ENCODE measurements around the gene CLEC2D.
"Not testable (repeated sequence)": the region's sequence is repeated elsewhere in the genome, so short reads cannot be mapped to it uniquely, and the experiment has no call there.

Gene CLEC2D, protein sequence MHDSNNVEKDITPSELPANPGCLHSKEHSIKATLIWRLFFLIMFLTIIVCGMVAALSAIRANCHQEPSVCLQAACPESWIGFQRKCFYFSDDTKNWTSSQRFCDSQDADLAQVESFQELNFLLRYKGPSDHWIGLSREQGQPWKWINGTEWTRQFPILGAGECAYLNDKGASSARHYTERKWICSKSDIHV

DNA sequence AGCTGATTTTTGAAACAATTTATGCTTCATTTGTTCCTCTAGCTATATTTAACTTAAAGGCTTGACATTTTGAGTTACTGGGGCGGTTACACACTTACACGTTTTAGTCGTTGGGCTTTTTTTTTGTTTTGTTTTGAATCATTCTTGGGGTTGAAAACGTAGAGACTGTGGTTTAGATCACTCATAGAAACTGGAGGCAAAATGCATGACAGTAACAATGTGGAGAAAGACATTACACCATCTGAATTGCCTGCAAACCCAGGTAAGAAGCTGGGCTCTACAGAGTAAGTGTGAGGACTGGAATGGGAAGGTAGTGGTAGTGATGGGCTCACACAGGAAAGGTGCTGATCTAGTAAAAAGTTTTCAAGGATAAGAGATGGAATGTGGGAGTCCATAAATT lies at the start of gene CLEC2D:
CLEC2D (plus strand) TSS at position 180 of the 400 bp plus-strand sequence; CDS start at position 202, 22 bp downstream.
- no peak for DNase-seq

DNA sequence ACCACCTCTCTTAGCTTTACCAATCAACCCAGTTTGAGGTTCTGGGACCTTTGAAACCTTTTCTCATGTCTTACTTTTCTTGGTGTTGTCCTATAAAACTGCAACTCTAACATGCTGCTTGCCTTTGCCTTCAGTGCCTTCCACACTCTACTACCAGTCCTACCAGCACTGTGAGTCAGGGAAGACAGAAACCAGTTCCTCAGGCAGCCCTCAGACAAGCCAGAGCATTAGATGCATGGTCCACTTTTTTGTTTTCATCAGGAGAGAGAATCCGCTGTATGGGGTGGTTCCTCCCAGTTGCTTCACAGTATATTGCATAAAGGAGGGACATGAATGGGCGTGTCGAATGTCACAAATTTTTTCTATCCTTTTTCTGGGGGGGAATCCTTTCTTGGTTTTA lies 44.5 kb upstream of the CLEC2D start:
- no peak for DNase-seq

DNA sequence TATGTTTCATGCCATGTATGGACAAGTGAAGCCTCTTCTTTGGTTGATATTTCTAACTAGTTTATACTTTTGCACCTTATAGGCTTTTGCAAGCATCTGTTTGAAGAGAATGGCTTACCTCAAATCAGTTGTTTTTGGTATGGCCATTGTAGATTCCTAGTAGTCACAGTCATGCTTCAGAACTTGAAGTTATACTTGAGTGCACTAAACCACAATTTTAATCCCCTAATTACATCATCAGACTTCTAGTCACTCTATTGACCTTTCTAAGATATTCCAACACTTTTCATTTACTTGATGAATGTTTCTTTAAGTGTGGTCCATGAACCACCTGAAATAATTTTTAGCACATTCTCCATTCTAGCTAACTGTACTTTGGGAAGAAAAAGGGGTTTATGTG lies 43.2 kb upstream of the CLEC2D start:
- DNase-seq, result no peak

- DNase-seq, result no peak
Measured at GRCh38 chr12:9626821-9627220, 42.7 kb upstream of the CLEC2D start.

DNA sequence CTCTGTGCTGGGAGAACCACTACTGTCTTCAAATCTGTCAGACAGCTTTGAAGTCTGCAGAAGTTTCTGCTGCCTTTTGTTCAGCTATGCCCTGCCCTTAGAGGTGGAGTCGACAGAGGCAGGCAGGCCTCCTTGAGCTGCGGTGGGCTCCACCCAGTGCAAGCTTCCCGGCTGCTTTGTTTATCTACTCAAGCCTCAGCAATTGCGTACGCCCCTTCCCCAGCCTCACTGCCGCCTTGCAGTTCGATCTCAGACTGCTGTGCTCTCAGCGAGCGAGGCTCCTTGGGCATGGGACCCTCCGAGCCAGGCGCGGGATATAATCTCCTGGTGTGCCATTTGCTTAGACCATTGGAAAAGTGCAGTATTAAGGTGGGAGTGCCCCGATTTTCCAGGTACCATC lies 36.7 kb upstream of the CLEC2D start:
- DNase-seq, result no peak

DNA sequence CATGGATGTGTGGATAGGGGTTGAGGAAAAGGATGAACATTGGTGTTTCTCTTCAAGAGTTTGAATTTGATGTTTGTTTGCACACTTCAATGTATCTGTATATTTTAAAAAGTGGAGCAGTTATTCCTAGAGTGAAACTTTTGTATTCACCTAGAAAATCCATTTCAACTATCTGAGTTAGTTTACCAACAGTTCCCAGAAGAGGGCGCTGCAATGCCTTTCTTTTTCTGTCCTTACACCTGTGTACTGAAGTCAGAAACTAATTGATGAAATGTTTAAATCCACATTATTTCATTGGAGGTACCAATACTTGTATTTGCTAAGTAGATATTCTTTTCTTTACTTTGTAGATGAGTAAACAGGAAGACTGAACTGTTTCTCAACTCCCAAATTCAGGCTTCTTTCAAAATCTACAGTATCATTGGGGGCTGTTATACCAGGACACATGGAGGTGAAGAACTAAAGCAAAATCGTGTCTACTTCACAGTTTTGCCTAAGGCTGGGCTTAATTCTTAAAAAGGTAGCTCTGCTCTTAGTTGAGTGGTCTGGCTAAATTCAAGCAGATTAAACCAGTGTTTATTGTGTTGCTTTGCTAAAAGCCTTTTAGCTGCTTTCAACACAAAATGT lies 35.2 kb upstream of the CLEC2D start:
- DNase-seq, result no peak

DNA sequence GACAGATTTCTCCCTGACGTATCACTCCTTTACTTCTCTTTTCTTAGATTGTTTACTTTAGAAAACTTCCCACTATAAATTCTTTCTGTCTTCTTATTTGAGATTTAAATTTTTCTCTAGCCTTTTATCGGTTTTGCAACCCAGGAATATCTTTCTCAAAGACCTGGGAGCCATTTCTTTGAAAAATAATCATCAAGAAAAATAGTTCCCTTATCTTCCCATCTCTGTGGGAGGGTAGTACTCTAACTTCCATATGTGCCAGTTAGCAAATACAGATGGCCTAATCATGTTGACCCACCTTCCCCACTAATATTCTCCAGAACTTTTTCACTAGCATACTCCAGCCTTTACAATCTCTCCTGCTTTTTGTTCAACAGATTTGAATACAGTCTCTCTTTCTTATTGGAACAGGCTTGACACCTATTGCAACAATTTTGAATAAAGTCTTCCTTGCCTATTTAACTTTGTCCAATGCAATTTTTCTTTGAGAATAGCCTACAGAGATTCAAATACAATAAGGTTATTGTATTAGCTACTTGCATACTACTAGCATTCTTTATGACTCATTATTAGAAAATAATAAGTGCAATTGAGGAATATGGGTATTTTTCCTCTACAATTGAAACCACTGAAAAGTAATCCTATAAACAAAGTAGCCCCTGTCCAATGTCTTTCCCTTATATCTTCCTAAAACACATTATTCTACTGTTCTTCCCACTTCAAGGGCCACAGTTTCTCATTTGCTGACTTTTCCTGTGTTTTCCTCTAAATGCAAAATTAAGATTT lies 34.4 kb upstream of the CLEC2D start:
- no peak for DNase-seq

DNA sequence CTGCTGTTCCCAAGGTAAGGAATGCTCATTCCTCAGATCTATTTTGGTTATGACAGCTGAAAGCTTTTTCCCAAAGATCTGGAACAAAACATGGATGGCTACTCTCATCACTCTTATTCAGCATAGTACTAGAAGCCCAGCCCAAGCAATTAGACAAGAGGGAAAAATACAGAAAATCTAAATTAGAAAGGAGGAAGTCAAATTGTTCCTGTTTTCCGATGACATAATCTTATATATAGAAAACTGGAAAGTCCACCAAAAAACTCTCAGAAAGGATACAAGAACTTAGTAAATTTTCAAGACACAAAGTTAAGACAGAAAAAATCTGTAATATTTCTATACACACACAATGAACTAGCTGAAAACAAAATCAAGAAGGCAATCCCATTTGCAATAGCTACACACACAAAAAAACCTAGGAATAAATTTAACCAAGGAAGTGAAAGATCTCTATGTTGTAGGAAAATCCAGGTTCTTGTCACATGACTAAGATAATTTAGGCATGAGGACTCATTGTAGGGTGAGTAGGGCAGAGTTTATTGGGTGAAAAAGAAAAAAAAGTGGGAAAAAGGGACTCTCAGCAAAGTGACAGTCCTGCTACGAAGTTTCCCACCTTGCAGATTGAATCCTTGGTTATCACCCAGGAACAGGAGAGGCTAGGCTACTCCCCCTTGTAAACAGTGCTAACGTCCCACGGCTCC lies 33.2 kb upstream of the CLEC2D start:
- DNase-seq, result no peak

DNA sequence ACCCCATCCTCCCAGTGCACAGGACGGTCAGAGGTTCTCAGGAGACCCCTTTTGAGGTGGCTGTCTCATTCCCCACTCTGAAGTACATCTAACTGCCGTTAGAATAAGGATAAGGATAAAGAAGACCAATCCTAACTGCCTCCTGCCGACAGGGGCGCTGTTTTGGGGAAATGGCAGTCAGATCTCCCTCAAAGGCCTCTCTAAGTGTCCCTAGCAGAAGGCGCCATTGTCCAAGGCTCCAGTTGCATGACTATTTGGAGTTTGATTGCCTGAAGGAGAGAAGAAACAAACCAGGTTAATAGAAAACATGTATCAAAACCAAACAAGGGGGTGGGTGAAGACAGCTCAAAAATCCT lies 32.7 kb upstream of the CLEC2D start:
- no peak for DNase-seq

- DNase-seq, result no peak
Measured at GRCh38 chr12:9640024-9640423, 29.5 kb upstream of the CLEC2D start.

DNA sequence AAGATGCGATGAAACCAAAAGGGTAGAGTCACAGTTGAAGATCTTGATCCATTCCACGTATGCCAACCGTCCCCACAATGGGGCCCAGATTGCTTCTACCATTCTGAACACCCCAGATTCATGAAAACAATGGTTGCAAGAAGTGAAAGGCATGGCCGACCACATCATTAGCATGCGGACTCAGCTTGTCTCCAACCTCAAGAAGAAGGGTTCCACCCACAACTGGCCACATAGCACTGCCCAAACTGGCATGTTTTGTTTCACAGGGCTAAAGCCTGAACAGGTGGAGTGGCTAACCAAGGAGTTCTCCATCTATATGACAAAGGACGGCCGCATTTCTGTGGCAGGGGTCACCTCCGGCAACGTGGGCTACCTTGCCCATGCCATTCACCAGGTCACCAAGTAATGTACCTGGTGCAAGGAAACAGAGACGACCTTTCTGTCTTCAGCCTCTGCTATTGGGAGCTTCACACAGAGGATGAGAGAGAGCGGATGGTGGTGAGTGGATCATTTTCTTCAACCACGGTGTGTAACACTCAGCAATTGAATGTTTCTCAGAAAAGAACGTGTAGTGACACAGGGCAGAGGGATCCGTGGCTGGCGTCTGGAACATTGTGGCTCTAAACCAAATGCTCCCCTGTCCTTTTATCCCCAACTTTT lies 26.8 kb upstream of the CLEC2D start:
- DNase-seq, result no peak

DNA sequence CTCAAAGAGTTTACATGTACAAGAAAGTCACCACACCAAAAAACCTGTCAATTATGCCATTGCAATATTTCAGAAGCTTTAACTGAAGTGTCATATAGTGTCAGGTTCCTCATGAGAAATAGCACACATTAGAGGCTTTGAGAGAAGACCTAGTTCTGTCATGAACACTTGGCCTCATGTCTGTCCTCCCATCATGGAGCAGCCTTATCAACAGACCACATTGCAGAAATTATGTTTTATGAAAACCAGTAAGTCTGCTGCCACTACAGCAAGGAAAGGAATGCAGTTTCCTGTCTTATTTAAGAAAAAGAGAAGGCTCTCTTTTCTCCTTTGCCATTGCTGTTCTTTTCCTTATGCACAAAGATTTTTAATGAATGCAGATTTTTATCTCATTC lies 26.2 kb upstream of the CLEC2D start:
- no peak for DNase-seq

DNA sequence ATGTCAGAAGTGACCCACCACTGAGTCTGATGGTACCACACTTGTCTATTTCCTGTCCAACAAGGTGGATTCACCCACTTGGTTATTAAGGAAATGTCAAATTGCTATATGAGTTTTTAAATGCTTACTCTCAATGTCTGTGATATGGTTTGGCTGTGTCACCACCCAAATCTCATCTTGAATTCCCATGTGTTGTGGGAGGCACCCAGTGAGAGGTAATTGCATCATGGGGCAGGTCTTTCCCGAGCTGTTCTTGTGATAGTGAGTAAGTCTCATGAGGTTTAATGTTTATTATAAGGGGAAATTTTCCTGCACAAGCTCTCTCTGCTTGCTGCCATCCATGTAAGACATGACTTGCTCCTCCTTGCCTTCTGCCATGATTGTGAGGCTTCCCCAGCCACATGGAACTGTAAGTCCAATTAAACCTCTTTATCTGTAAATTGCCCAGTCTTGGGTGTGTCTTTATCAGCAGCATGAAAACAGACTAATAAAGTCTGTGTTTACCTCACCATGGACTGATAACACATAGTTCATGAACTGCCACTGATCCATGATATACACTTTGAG lies 24.4 kb upstream of the CLEC2D start:
- not testable (repeated sequence) for DNase-seq

DNA sequence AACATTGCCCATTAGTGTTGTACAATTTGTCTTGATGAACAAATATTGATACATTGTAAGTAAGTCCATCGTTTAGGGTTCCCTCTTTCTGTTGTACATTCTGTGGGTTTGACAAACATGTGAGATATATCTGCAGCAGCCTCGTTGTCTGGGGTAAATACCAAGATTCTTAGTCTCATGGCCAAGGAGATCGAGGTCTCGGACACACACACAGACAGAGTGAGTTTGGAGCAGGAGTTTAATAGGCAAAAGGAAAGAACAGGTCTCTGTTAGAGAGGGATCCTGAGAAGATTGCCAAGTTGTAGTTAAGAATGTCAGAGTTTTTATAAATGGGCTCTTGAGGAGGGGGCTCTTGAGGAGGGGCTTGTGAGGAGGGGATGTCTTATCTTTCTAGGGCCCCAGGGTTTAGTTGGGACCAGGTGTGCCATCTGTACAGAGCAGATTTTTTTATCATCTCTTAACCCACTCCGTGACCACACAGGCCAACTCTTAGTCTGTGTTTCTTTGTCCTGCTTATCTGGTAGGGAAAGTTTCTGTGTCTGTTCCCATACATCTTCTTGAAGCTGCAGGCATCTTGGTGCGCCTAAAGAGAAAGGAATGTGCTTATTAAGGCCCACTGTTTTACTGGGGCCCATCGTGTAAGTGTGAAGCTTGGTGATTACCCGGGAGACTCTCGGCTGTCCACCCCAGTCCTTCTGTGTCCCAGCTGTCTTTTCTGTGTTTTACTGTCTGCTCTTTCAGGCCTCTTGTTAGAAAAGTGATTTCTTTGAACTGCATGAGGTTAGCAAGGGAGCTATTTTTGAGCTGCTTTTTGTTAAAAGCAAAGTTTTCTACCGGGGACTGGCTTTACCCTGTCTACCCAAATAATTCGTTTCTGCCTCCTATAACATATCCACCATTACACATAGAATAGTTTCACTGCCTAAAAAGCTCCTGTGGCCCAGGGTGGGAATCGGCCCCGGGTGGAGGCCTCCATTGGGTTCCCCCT lies 22.4 kb upstream of the CLEC2D start:
- DNase-seq, result no peak

GRCh38 chr12:9647825-9648700 lies 21.4 kb upstream of the CLEC2D start:
- DNase-seq, result peak; percentile 50

GRCh38 chr12:9648701-9649531 lies 20.6 kb upstream of the CLEC2D start:
- peak; percentile 5 for DNase-seq

DNA sequence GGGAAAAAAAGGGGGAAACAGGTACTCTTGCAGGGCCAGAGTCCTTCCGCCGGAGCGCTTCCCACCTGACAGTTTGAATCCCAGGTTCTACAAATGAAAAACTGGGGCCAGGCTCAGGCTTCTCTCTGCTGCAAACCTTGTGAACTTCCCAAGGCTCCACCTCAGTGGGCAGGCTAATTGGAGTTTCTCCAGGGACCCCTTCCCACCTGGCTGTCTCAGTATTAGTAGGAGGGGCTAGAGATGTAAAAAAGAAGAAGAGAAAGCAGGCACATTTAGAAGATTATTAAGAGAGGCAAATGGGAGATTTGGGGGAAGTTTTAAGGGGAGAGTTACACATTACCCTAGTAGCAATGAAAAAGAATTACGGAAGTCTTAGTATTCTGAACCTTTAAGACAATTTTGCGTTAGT lies 20.0 kb upstream of the CLEC2D start:
- DNase-seq, result no peak

- no peak for DNase-seq
Measured at GRCh38 chr12:9650151-9650576, 19.3 kb upstream of the CLEC2D start.

- DNase-seq, result no peak
Measured at GRCh38 chr12:9651265-9651729, 18.2 kb upstream of the CLEC2D start.
